Chondrocyte (in vitro differentiated cells): ENCODE results near the gene SLC25A39. TPM values are rescaled to one million over a fixed set of nuclear protein-coding genes. Genes with fewer than 3 reads are reported as not detected.

Experiments used
- DNase-seq: peaks from one replicate; pipeline ENCODE4 v3.0.0; 2021; ENCODE audit warnings: mixed read lengths, low spot score
- H3K27ac Mint-ChIP-seq: one replicate; pipeline ENCODE4 v1.8.0; 2021; ENCODE audit warnings: mild to moderate bottlenecking, moderate library complexity, mixed read lengths; ENCODE audit not compliant: unreplicated experiment
- H3K27me3 Mint-ChIP-seq: 2 replicates; pipeline ENCODE4 v1.8.0; 2021; ENCODE audit warnings: low read depth, mixed read lengths
- H3K36me3 Mint-ChIP-seq: 2 replicates; pipeline ENCODE4 v1.8.0; 2021; ENCODE audit warnings: low read depth, mixed read lengths
- H3K4me1 Mint-ChIP-seq: 2 replicates; pipeline ENCODE4 v1.8.0; 2021; ENCODE audit warnings: low read depth, mild to moderate bottlenecking, mixed read lengths
- H3K4me3 Mint-ChIP-seq: one replicate; pipeline ENCODE4 v1.8.0; 2021; ENCODE audit warnings: mild to moderate bottlenecking, moderate library complexity, mixed read lengths; ENCODE audit not compliant: unreplicated experiment
- H3K9me3 Mint-ChIP-seq: 2 replicates; pipeline ENCODE4 v1.8.0; 2021; ENCODE audit warnings: low read depth, mixed read lengths
- CTCF ChIP-seq: fragments of 200-600 bp; sonication (generic); IDR thresholded peaks from 2 replicates; pipeline ENCODE4 v1.5.0; 2021; ENCODE audit warnings: antibody characterized with exemption, mild to moderate bottlenecking, moderate library complexity
- total RNA-seq: library from RNA; stranded (reverse); gene quantifications from 3 replicates; pipeline ENCODE4 v1.2.1, GENCODE V29; 2021

The SLC25A39 gene
- total RNA-seq, 1 donor from 2014 or later: 84.1 TPM

- no peak for DNase-seq
- no peak for TF ChIP-seq CTCF
- Mint-ChIP-seq H3K36me3 (peaks cover 13% of the 10 kb centered on the region), H3K27ac (no peak overlapping the region), H3K4me1 (peaks cover 20% of the 10 kb centered on the region), H3K4me3 (no peak overlapping the region), H3K27me3 (peaks cover 16% of the 10 kb centered on the region), H3K9me3 (no peaks in the 10 kb centered on the region)
Measured at GRCh38 chr17:44321246-44322120, 3.1 kb downstream of the SLC25A39 start.

DNA sequence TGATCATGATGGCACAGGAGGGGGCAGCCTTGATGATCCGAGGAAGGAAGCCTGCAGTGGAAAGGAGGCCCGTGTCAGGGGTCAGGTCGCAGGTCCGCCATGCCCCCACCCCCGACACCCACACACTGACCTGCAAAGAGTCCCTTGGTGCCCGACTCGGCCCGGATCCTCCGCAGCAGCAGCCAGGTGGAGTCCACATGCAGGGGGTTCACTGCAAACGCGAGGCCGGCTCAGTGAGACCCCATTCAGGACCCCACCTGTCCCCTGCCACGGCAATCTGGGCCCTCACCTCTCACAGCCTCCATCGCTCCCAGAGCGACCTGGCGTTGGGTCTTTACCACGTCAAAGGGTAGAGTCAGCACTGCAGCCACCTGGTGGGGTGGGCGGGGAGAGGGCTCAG, 4.6 kb downstream of the SLC25A39 start:
- Mint-ChIP-seq H3K4me3 (no peak overlapping the region), H3K36me3 (peaks cover 13% of the 10 kb centered on the region)

GRCh38 chr17:44318077-44318892, 6.3 kb downstream of the SLC25A39 start:
- H3K27me3 Mint-ChIP-seq: peaks cover 33% of the 10 kb centered on the region
- peaks cover 13% of the 10 kb centered on the region for H3K36me3 Mint-ChIP-seq
- no peak overlapping the region for H3K27ac Mint-ChIP-seq
- H3K4me3 Mint-ChIP-seq: no peak overlapping the region
- no peak for TF ChIP-seq CTCF
- no peaks in the 10 kb centered on the region for H3K9me3 Mint-ChIP-seq
- no peak for DNase-seq
- peaks cover 11% of the 10 kb centered on the region for H3K4me1 Mint-ChIP-seq

More for the DNA sequence above, 4.6 kb downstream of the SLC25A39 start:
- no peak for TF ChIP-seq CTCF
- no peak overlapping the region for H3K27ac Mint-ChIP-seq
- H3K27me3 Mint-ChIP-seq: peaks cover 27% of the 10 kb centered on the region
- no peak for DNase-seq
- H3K4me1 Mint-ChIP-seq: peaks cover 20% of the 10 kb centered on the region
- H3K9me3 Mint-ChIP-seq: no peaks in the 10 kb centered on the region

- peaks cover 11% of the 10 kb centered on the region for H3K4me1 Mint-ChIP-seq
- peaks cover 13% of the 10 kb centered on the region for H3K36me3 Mint-ChIP-seq
- H3K27me3 Mint-ChIP-seq: peaks cover 33% of the 10 kb centered on the region
Measured at GRCh38 chr17:44317545-44317944, 7.1 kb downstream of the SLC25A39 start.

More at GRCh38 chr17:44317545-44317944, 7.1 kb downstream of the SLC25A39 start:
- Mint-ChIP-seq H3K9me3 (no peaks in the 10 kb centered on the region), H3K27ac (no peak overlapping the region), H3K4me3 (no peak overlapping the region)
- TF ChIP-seq CTCF: no peak
- DNase-seq: no peak
